Cardiac muscle cell (in vitro differentiated cells and primary cell): ENCODE data around the gene RBP2. TPM values are rescaled to one million over a fixed set of nuclear protein-coding genes. Genes with fewer than 3 reads are reported as not detected.

Source experiments
- DNase-seq, 2 donors: peaks; one replicate each; pipeline versions ENCODE4 v3.0.0 to v3.0.0-alpha.2; 2010 to 2017; ENCODE audit warnings: low read depth in 1 of 2, low spot score in 1 of 2
- H3K27ac ChIP-seq: fragments of 200-600 bp; sonication (generic); 2 replicates; pipeline ENCODE4 v1.5.1; 2016
- H3K27me3 ChIP-seq: fragments of 200-600 bp; sonication (generic); 2 replicates; pipeline ENCODE4 v1.6.0; 2016; ENCODE audit warnings: control low read depth
- H3K36me3 ChIP-seq: fragments of 200-600 bp; sonication (generic); 2 replicates; pipeline ENCODE4 v1.5.1; 2016; ENCODE audit warnings: control low read depth
- H3K4me1 ChIP-seq: fragments of 200-600 bp; sonication (generic); 2 replicates; pipeline ENCODE4 v1.8.1; 2017; ENCODE audit warnings: low read depth, mild to moderate bottlenecking, mixed run types
- H3K4me3 ChIP-seq: fragments of 200-600 bp; sonication (generic); 2 replicates; pipeline ENCODE4 v1.5.1; 2016; ENCODE audit warnings: mild to moderate bottlenecking
- H3K9me3 ChIP-seq: fragments of 200-600 bp; sonication (generic); 2 replicates; pipeline ENCODE4 v1.5.1; 2017; ENCODE audit warnings: low read depth, mild to moderate bottlenecking, control low read depth
- CTCF ChIP-seq: IDR thresholded peaks from 2 replicates; pipeline ENCODE4 v1.5.1; 2012; ENCODE audit warnings: low read depth, mild to moderate bottlenecking, low read length
- polyA plus RNA-seq: library from polyadenylated mRNA; unstranded; fragments of >200 nt; fragmentation: Nextera tagmentation; extraction: Ambion mirVana; gene quantifications from 2 replicates; pipeline ENCODE4 v1.2.1, GENCODE V29; 2016
- total RNA-seq: library from RNA; depleted of rRNA; stranded (reverse); fragments of >200 nt; gene quantifications from 2 replicates; pipeline ENCODE4 v1.2.3, GENCODE V29; 2016

The RBP2 gene
- total and polyA plus RNA-seq, 2 experiments from 2014 or later: not detected

GRCh38 chr3:139521816-139522215 is 45.5 kb upstream of the RBP2 start:
- no peak for TF ChIP-seq CTCF
- Histone ChIP-seq H3K27me3 (no peaks in the 10 kb centered on the region), H3K27ac (no peak overlapping the region), H3K4me1 (no peaks in the 10 kb centered on the region), H3K36me3 (peaks cover 2% of the 10 kb centered on the region), H3K4me3 (no peak overlapping the region), H3K9me3 (no peaks in the 10 kb centered on the region)
- no peak for DNase-seq

- no peaks in the 10 kb centered on the region for H3K4me1 ChIP-seq
- no peaks in the 10 kb centered on the region for H3K27me3 ChIP-seq
- DNase-seq: no peak
- no peak overlapping the region for H3K27ac ChIP-seq
- H3K36me3 ChIP-seq: no peaks in the 10 kb centered on the region
- H3K4me3 ChIP-seq: no peak overlapping the region
- H3K9me3 ChIP-seq: no peaks in the 10 kb centered on the region
- TF ChIP-seq CTCF: no peak
Observed at GRCh38 chr3:139521144-139521543, 44.8 kb upstream of the RBP2 start.

- Histone ChIP-seq H3K4me3 (no peak overlapping the region), H3K27me3 (no peaks in the 10 kb centered on the region), H3K4me1 (no peaks in the 10 kb centered on the region), H3K27ac (no peak overlapping the region), H3K9me3 (no peaks in the 10 kb centered on the region), H3K36me3 (no peaks in the 10 kb centered on the region)
- DNase-seq: peak in 1 of 2 donors; percentile 50
- TF ChIP-seq CTCF: peak; percentile 28
Observed at GRCh38 chr3:139519998-139520737, 43.9 kb upstream of the RBP2 start.

DNA sequence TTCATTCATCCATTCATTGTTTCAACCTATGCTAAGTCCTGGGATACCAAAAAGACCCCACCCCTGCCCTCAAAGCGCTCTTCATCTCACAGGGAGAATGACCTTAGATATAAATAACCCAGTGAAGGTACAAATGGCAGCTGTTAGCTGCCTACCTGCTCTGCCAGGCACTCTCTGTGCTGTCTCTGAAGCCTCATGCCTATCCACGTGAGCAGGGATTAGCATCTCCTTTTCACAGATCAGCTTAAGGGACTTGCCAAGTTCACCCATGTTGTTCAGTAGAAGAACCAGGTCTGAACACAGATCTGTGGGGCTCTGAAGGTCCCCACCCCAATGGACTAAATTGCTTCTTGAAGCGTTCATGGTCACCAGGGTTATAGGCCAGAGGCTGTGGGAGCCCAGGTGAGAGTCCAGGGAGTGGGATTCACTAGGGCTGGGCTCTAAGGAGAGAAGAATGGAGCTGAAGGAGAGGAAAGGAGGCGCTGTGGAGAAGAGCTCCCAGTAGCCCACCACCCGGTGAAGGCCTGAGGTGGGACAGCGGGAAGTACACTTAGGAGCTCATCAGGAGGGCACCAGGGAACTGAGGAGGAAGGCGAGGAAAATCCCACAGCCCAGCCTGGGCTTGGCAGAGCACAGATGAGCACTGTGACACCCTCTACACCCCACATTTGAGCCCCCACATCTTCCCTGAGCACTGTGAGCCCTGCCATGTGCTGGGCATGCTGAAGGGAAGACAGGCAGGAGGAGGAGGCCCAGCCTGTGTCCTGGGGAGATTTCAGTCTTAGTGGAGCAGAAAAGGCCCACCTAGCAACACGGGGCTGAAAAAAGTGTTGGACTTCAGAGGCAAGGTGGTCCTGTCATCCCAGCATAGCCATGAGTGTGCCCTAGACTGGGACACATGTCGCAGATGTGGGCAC is 42.9 kb upstream of the RBP2 start:
- Histone ChIP-seq H3K4me3 (no peak overlapping the region), H3K4me1 (no peaks in the 10 kb centered on the region), H3K27ac (no peak overlapping the region), H3K36me3 (no peaks in the 10 kb centered on the region), H3K9me3 (no peaks in the 10 kb centered on the region), H3K27me3 (no peaks in the 10 kb centered on the region)
- TF ChIP-seq CTCF: no peak
- no peak for DNase-seq

- H3K27ac ChIP-seq: no peak overlapping the region
- TF ChIP-seq CTCF: no peak
Observed at GRCh38 chr3:139518306-139518705, 42.0 kb upstream of the RBP2 start.

More at GRCh38 chr3:139518306-139518705, 42.0 kb upstream of the RBP2 start:
- H3K4me1 ChIP-seq: no peaks in the 10 kb centered on the region
- no peak for DNase-seq
- H3K9me3 ChIP-seq: no peaks in the 10 kb centered on the region
- H3K27me3 ChIP-seq: no peaks in the 10 kb centered on the region
- no peaks in the 10 kb centered on the region for H3K36me3 ChIP-seq
- no peak overlapping the region for H3K4me3 ChIP-seq
